Anterior cingulate cortex (tissue), 58 donors: Measurements from ENCODE around the gene MTUS2.

Experiments used
- DNase-seq, 58 donors: peaks; one replicate each; lab custom pipeline; 2025; lab: John Stamatoyannopoulos, UW

MTUS2 gene

GRCh38 chr13:29529754-29530153 lies 709.6 kb downstream of the MTUS2 start:
- no peak for DNase-seq

DNA sequence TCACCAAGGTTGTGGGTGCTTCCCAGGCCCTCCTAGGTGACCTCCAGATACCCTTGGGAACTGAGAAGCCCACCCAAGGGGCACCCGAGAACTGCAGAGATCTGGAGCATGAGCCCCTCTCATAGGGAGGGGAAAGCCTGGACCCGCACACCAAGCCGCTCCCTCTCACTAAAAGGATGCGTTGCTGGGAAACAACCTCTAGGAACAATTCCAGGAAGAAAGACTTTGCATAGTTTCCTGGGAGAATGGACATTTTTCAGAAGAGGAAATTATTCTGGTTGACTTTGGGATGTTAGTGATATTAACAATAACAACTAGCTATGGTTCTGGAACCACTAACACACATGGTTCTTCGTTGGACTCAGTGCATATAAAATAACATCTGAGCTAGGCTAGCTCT lies 710.8 kb downstream of the MTUS2 start:
- DNase-seq, result no peak

DNA sequence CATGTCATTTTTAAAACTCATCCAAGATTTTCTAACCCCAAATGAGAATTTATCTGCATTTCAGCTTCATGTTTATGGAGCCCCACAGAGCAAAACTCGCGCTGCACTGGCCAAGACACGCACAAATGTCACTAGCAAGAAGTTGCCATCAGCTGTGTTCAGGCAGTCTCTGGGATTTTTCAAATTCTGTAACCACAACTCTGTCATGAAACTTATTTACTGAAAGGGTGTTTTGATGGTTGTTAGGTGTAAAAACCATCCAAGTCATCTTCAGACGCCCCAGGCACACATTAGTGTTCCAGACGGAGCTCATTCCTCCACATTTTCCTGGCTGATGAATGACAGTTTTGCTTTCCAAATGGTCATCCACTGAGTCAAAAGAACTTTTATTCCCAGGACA lies 712.0 kb downstream of the MTUS2 start:
- no peak for DNase-seq

DNA sequence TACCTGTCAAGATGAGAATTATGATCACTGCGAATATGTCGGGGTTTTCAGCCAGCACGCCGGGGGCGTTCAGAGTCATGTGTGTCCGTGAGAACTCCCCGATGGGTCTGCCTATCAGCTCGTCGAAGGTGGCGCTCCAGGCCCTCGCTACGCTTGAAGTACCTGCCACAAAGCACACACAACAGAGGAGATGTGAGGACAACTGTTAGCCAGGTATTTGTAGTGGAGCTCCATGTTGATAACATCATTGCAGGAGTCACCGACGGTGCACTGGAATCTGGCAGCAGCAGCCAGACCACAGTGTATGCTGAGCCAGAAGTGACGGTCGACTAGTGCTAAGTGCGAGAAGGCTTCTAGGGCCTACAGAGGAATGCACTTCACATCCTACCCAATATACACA lies 712.7 kb downstream of the MTUS2 start:
- DNase-seq, result no peak

DNA sequence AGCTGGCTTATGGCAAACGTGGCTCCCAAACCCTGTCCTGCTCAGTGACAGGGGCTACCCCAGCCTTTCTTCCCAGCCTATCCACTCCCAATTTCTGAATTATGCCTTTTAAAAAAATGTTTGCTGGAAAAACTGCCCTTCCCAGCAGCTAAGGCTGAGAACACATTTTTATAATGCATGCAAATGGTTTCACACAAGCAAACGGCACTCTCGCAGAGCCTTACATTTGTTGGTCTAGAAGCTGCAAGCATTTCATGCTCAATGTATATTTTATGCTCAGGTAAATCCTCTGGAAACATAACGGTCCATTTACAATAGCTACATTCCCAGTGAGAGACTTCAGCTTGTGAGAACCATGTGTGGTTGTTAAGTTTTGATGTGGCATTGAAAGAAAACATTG lies 713.9 kb downstream of the MTUS2 start:
- no peak for DNase-seq

- no peak for DNase-seq
These were observed 715.8 kb downstream of the MTUS2 start for GRCh38 chr13:29535663-29536655.

GRCh38 chr13:29536853-29537252 lies 716.7 kb downstream of the MTUS2 start:
- no peak for DNase-seq

DNA sequence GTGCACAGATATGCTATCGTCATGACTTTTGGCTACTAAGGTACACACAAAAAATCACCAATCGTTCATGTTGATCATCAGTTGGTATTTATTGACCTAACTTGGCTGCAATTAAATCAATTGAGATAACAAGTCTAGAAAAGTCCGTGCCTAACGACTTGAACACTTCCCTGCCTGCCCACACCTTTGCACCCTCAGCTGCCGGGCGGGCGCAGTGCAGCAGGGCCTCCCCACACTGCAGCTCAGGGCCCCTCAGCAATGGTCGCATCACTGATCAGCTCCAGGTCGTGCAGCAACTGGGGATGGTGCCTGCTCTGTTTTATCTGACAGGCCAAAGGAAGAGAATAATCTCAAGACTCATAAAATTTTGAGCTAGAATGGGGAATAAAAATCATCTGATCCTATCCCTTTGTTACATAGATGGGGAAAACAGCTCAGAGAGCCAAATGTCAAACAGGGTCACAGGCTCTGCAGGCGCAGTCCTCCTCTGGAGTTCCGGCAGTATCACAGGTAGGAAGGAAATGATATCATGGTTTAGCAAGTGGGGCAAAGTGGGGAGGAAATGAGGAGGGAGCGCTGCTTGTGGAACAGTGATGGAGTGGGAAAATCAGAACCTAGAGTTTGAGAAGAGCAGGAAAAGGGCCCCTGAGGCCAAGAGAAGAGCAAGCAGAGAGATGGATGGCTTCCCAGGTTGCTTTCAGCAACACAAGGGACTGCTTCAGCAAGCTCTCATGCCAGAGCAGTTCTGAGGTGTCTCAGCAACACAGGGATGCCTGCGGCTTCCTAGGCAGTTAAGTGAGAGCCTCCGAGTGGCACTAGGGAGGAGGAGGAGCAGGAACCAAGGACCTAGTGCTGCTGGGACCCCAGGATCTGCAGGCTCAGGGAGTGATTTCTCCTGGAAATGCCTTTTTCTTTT lies 717.9 kb downstream of the MTUS2 start:
- DNase-seq, result peak in 1 of 58 donors; percentile 17

DNA sequence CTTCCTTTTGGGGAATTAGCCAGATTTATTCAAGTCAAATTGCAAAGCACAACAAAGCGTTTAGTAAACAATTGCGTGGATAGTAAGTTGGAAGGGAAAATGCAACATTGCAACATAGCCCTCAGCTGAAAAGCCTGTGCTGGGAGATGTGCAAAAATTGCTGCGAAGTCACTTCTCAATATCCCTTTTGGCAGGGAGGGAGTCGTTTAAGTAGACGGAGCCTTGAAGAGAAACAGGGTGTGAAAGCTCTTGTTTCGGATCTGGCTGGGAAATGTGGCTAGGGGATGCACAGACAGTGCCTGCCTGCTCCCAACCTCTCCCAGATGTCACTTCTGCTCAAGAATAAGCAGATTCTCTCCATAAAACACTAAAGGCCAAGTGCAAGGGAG lies 718.5 kb downstream of the MTUS2 start:
- DNase-seq, result no peak

GRCh38 chr13:29539856-29540255 lies 719.7 kb downstream of the MTUS2 start:
- DNase-seq, result no peak

GRCh38 chr13:29540334-29540733 lies 720.2 kb downstream of the MTUS2 start:
- no peak for DNase-seq

DNA sequence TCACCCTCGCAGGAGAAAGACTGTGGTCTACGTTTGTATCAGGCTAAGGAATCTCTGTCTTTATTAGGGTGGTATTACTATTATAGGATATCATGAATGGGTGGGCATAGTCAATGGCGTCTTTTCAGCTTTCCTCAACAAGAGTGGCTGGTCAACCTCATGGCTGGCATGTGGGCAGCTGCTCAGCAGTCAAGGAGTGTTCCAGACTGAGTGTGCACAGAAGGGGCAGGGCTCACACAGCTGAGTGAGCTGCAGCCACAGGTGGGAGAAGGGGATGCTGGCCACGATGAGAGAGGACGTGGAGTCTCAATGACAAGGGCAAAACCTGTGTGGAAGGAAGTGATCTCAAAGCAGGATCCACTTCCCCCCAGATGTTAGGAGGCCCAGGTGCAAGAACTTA lies 720.7 kb downstream of the MTUS2 start:
- DNase-seq, result no peak

DNA sequence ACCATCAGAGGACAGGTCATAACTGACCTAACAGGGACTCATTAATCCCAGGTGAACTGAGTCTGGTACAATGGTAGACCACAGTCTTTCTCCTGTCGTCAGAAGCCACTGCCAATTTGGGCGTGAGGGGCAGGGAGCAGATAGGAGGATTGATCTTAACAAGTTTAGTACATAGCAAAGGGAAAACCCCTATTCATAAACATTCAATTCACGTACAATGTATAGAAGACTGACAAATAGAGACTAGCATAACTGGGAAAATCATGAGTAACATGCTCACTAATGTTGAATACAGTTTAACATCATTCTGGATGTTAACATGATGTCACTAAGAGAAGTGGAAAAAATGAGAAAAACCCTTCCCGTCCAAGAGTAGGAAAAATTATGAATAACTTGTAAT lies 721.3 kb downstream of the MTUS2 start:
- DNase-seq, result no peak

DNA sequence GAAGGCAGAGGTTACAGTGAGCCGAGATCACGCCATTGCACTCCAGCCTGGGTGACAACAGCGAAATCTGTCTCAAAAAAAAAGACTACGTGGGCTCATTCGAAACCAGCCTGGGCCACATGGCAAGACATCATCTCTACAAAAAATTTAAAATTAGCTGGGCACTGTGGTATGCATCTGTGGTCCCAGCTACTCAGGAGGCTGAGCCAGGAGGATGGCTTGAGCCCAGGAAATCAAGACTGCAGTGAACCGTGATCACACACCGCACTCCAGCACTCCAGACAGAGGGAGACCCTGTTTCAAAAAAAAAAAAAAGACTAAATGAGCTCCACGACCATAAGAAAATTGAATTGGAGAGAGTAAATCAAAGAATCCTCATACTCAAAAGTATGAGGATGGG lies 722.2 kb downstream of the MTUS2 start:
- DNase-seq, result no peak

GRCh38 chr13:29543230-29544215 lies 723.4 kb downstream of the MTUS2 start:
- no peak for DNase-seq

DNA sequence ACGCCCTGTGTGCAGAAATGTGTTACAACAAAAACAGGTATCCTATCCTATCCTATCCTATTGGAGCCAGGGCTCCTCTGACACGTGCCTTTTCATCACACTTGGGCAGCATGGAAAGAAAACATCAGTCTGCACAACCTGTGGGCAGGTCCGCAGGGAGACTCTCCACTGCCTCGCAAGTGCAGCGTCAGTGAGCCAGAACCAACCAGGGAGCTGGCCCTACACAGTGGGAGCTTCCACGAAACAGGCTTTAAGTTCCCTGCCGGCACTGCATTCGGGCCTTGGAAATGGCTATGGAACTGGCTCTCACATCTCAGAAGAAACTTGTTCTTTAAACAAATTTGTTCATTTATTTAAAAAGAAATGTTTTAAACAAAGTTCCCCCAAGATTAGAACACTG lies 725.8 kb downstream of the MTUS2 start:
- DNase-seq, result no peak

GRCh38 chr13:29546662-29547061 lies 726.5 kb downstream of the MTUS2 start:
- DNase-seq, result no peak

DNA sequence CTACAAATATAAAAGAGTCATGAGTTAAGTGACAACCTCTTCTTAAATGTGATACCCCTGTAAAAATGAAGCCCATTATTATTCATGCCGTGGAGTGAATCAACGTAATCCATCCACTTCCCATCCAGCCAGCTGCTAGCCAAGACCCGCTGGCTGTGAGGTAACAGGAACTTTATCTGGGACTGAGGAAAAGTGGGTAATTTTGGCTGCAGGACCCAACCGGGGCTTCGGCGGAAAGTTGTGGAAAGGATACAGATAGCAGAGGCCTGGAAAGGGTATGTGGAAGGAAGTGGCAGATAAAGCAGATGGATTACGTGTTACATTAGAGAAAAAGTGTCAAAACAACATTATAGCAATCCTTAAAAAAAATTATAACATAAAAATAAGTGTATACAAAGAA lies 727.0 kb downstream of the MTUS2 start:
- no peak for DNase-seq

DNA sequence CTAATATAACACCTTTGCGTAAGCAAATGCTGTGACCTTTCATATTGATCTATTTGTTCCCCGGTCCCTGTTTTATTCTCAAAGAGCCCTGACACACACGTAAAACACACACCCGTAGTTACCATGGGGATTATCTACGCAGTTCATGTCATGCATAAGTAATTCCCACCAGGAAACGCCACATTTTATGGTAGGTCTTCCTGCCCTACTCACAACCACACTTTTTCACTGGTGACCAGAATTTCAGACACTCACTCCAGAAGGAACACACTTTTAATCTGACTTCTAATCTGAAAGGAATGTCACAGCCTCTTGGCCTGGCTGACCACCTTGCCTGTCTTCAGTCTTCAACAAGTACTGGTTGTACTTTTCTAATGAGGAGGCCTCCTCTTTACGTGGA lies 728.6 kb downstream of the MTUS2 start:
- no peak for DNase-seq

DNA sequence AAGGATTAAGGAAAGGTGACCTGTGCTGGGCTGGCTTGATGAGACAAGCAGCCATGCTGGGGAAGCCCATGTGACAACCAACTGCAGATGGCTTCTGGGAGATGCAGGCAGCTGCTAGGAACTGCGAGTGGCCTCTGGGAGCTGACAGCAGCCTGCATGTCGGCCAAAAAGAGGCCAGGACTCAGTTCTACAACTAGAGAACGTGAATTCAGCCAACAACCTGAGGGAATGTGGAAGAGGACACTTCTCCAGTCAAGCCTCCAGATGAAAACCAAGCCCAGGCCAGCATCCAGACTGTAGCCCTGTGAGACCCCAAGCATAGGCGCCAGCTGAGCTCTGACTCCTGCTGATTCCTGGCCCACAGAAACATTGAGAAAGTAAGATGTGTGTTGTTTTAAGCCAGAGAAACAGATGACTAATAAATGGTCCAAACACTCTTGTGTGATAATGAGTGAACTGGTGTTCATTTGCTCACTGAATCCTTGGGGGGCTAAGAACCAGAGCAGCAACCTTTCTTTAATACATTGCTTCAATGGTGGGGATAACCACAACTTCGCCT lies 730.4 kb downstream of the MTUS2 start:
- DNase-seq, result no peak
